Fibroblast of pulmonary artery (primary cell): Measurements from ENCODE around the gene MGAT4B.

Source experiments
- DNase-seq: peaks from one replicate; pipeline ENCODE4 v3.0.0-alpha.2; 2010; ENCODE audit warnings: low read depth
- H3K4me3 ChIP-seq: replicated peaks from 2 replicates; pipeline ENCODE4 v1.5.1; 2011; ENCODE audit warnings: low read depth, mild to moderate bottlenecking, control low read depth, low read length, moderate library complexity
- TF ChIP-seq, protein P1 (sequence below): IDR thresholded peaks from 2 replicates; pipeline ENCODE4 v1.5.1; 2011; ENCODE audit warnings: mild to moderate bottlenecking, control low read depth, low read length, inconsistent platforms; ENCODE audit errors: missing control alignments

MGAT4B gene

GRCh38 chr5:179753971-179754370, 52.7 kb downstream of the MGAT4B start:
- H3K4me3 ChIP-seq: no peak overlapping the region
- TF ChIP-seq, protein P1, sequence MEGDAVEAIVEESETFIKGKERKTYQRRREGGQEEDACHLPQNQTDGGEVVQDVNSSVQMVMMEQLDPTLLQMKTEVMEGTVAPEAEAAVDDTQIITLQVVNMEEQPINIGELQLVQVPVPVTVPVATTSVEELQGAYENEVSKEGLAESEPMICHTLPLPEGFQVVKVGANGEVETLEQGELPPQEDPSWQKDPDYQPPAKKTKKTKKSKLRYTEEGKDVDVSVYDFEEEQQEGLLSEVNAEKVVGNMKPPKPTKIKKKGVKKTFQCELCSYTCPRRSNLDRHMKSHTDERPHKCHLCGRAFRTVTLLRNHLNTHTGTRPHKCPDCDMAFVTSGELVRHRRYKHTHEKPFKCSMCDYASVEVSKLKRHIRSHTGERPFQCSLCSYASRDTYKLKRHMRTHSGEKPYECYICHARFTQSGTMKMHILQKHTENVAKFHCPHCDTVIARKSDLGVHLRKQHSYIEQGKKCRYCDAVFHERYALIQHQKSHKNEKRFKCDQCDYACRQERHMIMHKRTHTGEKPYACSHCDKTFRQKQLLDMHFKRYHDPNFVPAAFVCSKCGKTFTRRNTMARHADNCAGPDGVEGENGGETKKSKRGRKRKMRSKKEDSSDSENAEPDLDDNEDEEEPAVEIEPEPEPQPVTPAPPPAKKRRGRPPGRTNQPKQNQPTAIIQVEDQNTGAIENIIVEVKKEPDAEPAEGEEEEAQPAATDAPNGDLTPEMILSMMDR: no peak
- no peak for DNase-seq

GRCh38 chr5:179749857-179750508, 56.7 kb downstream of the MGAT4B start:
- TF ChIP-seq, protein P1: no peak
- no peak overlapping the region for H3K4me3 ChIP-seq
- DNase-seq: no peak

DNA sequence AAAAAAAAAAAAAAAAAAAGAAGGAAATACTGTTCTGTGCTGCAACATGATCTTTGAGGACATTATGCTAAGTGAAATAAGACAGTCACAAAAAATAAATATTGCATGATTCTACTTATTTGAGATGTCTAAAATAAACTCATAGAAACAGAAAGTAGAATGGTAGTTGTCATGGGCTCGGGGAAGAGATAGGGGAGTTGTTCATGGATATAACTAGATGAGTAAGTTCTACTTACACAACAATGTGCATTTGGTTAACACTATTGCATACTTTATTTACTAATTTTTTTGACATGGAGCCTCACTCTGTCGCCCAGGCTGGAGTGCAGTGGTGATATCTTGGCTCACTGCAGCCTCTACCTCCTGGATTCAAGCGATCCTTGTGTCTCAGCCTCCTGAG, 58.9 kb downstream of the MGAT4B start:
- no peak for DNase-seq
- H3K4me3 ChIP-seq: no peak overlapping the region
- TF ChIP-seq, protein P1: no peak
